HAP-1 (cell line): Measurements from ENCODE around the gene C8G.

Experiments
- DNase-seq, 2 experiments: peaks; one replicate each; pipeline ENCODE4 v3.0.0-alpha.2; 2016 to 2020; ENCODE audit warnings: low spot score in 2 of 2
- H3K27me3 ChIP-seq: fragments of 250-450 bp; sonication (Bioruptor Pico); 2 replicates; pipeline ENCODE4 v1.5.1; 2020; ENCODE audit warnings: low read depth, mild to moderate bottlenecking, moderate library complexity
- H3K36me3 ChIP-seq: fragments of 250-450 bp; sonication (Bioruptor Pico); replicated peaks from 2 replicates; pipeline ENCODE4 v1.5.1; 2020; ENCODE audit warnings: mild to moderate bottlenecking
- H3K4me1 ChIP-seq: fragments of 250-450 bp; sonication (Bioruptor Pico); 2 replicates; pipeline ENCODE4 v1.5.1; 2020; ENCODE audit warnings: mild to moderate bottlenecking
- H3K4me3 ChIP-seq: fragments of 250-450 bp; sonication (Bioruptor Pico); 2 replicates; pipeline ENCODE4 v1.5.1; 2020; ENCODE audit warnings: mild to moderate bottlenecking, moderate library complexity
- H3K9me3 ChIP-seq: fragments of 250-450 bp; sonication (Bioruptor Pico); 2 replicates; pipeline ENCODE4 v1.5.1; 2020; ENCODE audit warnings: mild to moderate bottlenecking, moderate library complexity
- in situ Hi-C: fragments of 300-500 bp; cut with MboI; formaldehyde crosslinking; loops from 3 replicates; pipeline ENCODE4 v1.14.3; 2020; ENCODE audit warnings: low sequenced_read_pairs, inconsistent platforms, mixed read lengths

C8G gene

GRCh38 chr9:136910901-136911245, 34.2 kb upstream of the C8G start:
- no peak for DNase-seq
- H3K4me3 ChIP-seq, result no peak overlapping the region
- in situ Hi-C loops, result no loop called here
- H3K27me3 ChIP-seq, result no peaks in the 10 kb centered on the region
- H3K4me1 ChIP-seq, result no peaks in the 10 kb centered on the region
- no peaks in the 10 kb centered on the region for H3K9me3 ChIP-seq
- peaks cover 40% of the 10 kb centered on the region for H3K36me3 ChIP-seq

- Histone ChIP-seq H3K4me1 (no peaks in the 10 kb centered on the region), H3K27me3 (no peaks in the 10 kb centered on the region), H3K4me3 (no peak overlapping the region), H3K9me3 (no peaks in the 10 kb centered on the region), H3K36me3 (peaks cover 38% of the 10 kb centered on the region)
- in situ Hi-C loops, result no loop called here
- DNase-seq, result no peak
Measured at GRCh38 chr9:136913701-136914438, 31.2 kb upstream of the C8G start.

- no peak for DNase-seq
- Histone ChIP-seq H3K36me3 (peaks cover 49% of the 10 kb centered on the region), H3K27me3 (no peaks in the 10 kb centered on the region), H3K4me3 (no peak overlapping the region), H3K4me1 (no peaks in the 10 kb centered on the region), H3K9me3 (no peaks in the 10 kb centered on the region)
- in situ Hi-C loops, result no loop called here
Measured at GRCh38 chr9:136915632-136916329, 29.3 kb upstream of the C8G start.

GRCh38 chr9:136916330-136917184, 28.5 kb upstream of the C8G start:
- peaks cover 53% of the 10 kb centered on the region for H3K36me3 ChIP-seq
- in situ Hi-C loops, result no loop called here
- no peaks in the 10 kb centered on the region for H3K9me3 ChIP-seq
- H3K27me3 ChIP-seq, result no peaks in the 10 kb centered on the region
- no peak overlapping the region for H3K4me3 ChIP-seq
- DNase-seq, result no peak
- no peaks in the 10 kb centered on the region for H3K4me1 ChIP-seq

- no peaks in the 10 kb centered on the region for H3K4me1 ChIP-seq
Measured at GRCh38 chr9:136917902-136918301, 27.1 kb upstream of the C8G start.

GRCh38 chr9:136920069-136920468, 25.0 kb upstream of the C8G start:
- Histone ChIP-seq H3K4me3 (no peak overlapping the region), H3K4me1 (no peaks in the 10 kb centered on the region), H3K27me3 (no peaks in the 10 kb centered on the region), H3K9me3 (no peaks in the 10 kb centered on the region), H3K36me3 (peaks cover 53% of the 10 kb centered on the region)
- no peak for DNase-seq
- in situ Hi-C loops, result no loop called here

More at GRCh38 chr9:136917902-136918301, 27.1 kb upstream of the C8G start:
- no peak overlapping the region for H3K4me3 ChIP-seq
- DNase-seq, result no peak
- H3K27me3 ChIP-seq, result no peaks in the 10 kb centered on the region
- no peaks in the 10 kb centered on the region for H3K9me3 ChIP-seq
- in situ Hi-C loops, result no loop called here
- H3K36me3 ChIP-seq, result peaks cover 49% of the 10 kb centered on the region

- no peaks in the 10 kb centered on the region for H3K4me1 ChIP-seq
- in situ Hi-C loops, result no loop called here
- H3K27me3 ChIP-seq, result no peaks in the 10 kb centered on the region
- peaks cover 55% of the 10 kb centered on the region for H3K36me3 ChIP-seq
- no peak for DNase-seq
- H3K4me3 ChIP-seq, result no peak overlapping the region
- no peaks in the 10 kb centered on the region for H3K9me3 ChIP-seq
Measured at GRCh38 chr9:136920734-136921231, 24.3 kb upstream of the C8G start.

GRCh38 chr9:136921307-136921706, 23.7 kb upstream of the C8G start:
- Histone ChIP-seq H3K9me3 (no peaks in the 10 kb centered on the region), H3K27me3 (no peaks in the 10 kb centered on the region), H3K36me3 (peaks cover 56% of the 10 kb centered on the region), H3K4me1 (no peaks in the 10 kb centered on the region), H3K4me3 (no peak overlapping the region)
- DNase-seq, result no peak
- in situ Hi-C loops, result no loop called here

GRCh38 chr9:136921718-136922117, 23.3 kb upstream of the C8G start:
- DNase-seq, result no peak
- H3K27me3 ChIP-seq, result no peaks in the 10 kb centered on the region
- in situ Hi-C loops, result no loop called here
- no peaks in the 10 kb centered on the region for H3K4me1 ChIP-seq
- H3K4me3 ChIP-seq, result no peak overlapping the region
- no peaks in the 10 kb centered on the region for H3K9me3 ChIP-seq
- H3K36me3 ChIP-seq, result peaks cover 56% of the 10 kb centered on the region

- no peaks in the 10 kb centered on the region for H3K9me3 ChIP-seq
- H3K36me3 ChIP-seq, result peaks cover 54% of the 10 kb centered on the region
- H3K4me3 ChIP-seq, result no peak overlapping the region
- no peaks in the 10 kb centered on the region for H3K27me3 ChIP-seq
- no peaks in the 10 kb centered on the region for H3K4me1 ChIP-seq
- DNase-seq, result no peak
- in situ Hi-C loops, result no loop called here
Measured at GRCh38 chr9:136922540-136922939, 22.5 kb upstream of the C8G start.

- H3K27me3 ChIP-seq, result no peaks in the 10 kb centered on the region
- in situ Hi-C loops, result no loop called here
- H3K4me3 ChIP-seq, result no peak overlapping the region
- no peaks in the 10 kb centered on the region for H3K4me1 ChIP-seq
- no peaks in the 10 kb centered on the region for H3K9me3 ChIP-seq
- peaks cover 51% of the 10 kb centered on the region for H3K36me3 ChIP-seq
- DNase-seq, result no peak
Measured at GRCh38 chr9:136923881-136924280, 21.2 kb upstream of the C8G start.

GRCh38 chr9:136925414-136926153, 19.5 kb upstream of the C8G start:
- in situ Hi-C loops, result no loop called here
- Histone ChIP-seq H3K27me3 (no peaks in the 10 kb centered on the region), H3K36me3 (peaks cover 46% of the 10 kb centered on the region), H3K9me3 (no peaks in the 10 kb centered on the region), H3K4me3 (no peak overlapping the region), H3K4me1 (no peaks in the 10 kb centered on the region)
- DNase-seq, result no peak

- H3K4me1 ChIP-seq, result no peaks in the 10 kb centered on the region
- H3K9me3 ChIP-seq, result no peaks in the 10 kb centered on the region
- DNase-seq, result no peak
- peaks cover 44% of the 10 kb centered on the region for H3K36me3 ChIP-seq
- in situ Hi-C loops, result no loop called here
- H3K4me3 ChIP-seq, result no peak overlapping the region
- no peaks in the 10 kb centered on the region for H3K27me3 ChIP-seq
Measured at GRCh38 chr9:136926154-136926704, 18.8 kb upstream of the C8G start.
